ENCODE results near the gene OPRM1. TPM values are rescaled to one million over a fixed set of nuclear protein-coding genes. Genes with fewer than 3 reads are reported as not detected.
A peak's percentile ranks its signal among the peaks of the same experiment; 100 is the strongest.

OPRM1 gene
- not detected in 2 replicates for total RNA-seq (2021)
- long read RNA-seq, result 0 reads

GRCh38 chr6:154039231-154039842 lies at the start of gene OPRM1:
Gene OPRM1 (plus strand): TSS chr6:154039240. CDS start chr6:154039545, 305 bp downstream.
- peak within 1 kb of the TSS in 1 of 3 experiments; percentile 33; a peak in 1 of 7 replicates for H3K27ac Mint-ChIP-seq
- no peak within 1 kb of the TSS for H2AFZ ChIP-seq (ENCODE audit: low read length)

More at GRCh38 chr6:154039231-154039842, at the start of gene OPRM1:
- no peak within 1 kb of the TSS for H2BK20ac ChIP-seq (ENCODE audit: low read depth, low read length, poor library complexity, severe bottlenecking)
- H3K4me2 ChIP-seq (ENCODE audit: insufficient read depth, insufficient read length, low read length), result peak within 1 kb of the TSS; percentile 80
- no peak within 1 kb of the TSS for H4K8ac ChIP-seq (replicated peaks; ENCODE audit: insufficient read length, low read depth, low read length)
- H3K14ac ChIP-seq (ENCODE audit: insufficient read depth, low read length), result no peak within 1 kb of the TSS
- H3K4me1 ChIP-seq (ENCODE audit: insufficient read depth, low read length), result no peaks in the 10 kb centered on the region
- no peak within 1 kb of the TSS for H3K56ac ChIP-seq (ENCODE audit: insufficient read length, low read depth, low read length)
- peak; percentile 92 for DNase-seq
- H2AK5ac ChIP-seq (ENCODE audit: insufficient read length, low read length), result no peak within 1 kb of the TSS
- no CpG with 5 or more reads among the region's 38 CpGs for WGBS (ENCODE audit: extremely low coverage, insufficient read length, low lambda C conversion rate)
- H3K79me2 ChIP-seq (ENCODE audit: insufficient read depth, low read length), result no peaks in the 10 kb centered on the region
- no peak within 1 kb of the TSS for H3K4ac ChIP-seq (ENCODE audit: low read depth, low read length)
- peaks cover 33% of the 10 kb centered on the region for H3K27me3 Mint-ChIP-seq (ENCODE audit: low read depth)
- no peaks in the 10 kb centered on the region for H3K9me3 ChIP-seq (ENCODE audit: control insufficient read depth, low read depth, low read length)
- H3K4me1 Mint-ChIP-seq, result peaks cover 14 to 15% of the 10 kb centered on the region in 2 experiments
- H3K9me3 Mint-ChIP-seq, result no peaks in the 10 kb centered on the region
- no peak within 1 kb of the TSS for H2BK12ac ChIP-seq (ENCODE audit: insufficient read length, low read depth, low read length)
- no peak within 1 kb of the TSS for H2BK5ac ChIP-seq (ENCODE audit: insufficient read length, low read length)
- H3T11ph ChIP-seq (ENCODE audit: low read length), result no peak within 1 kb of the TSS
- no peak within 1 kb of the TSS for H3K27ac ChIP-seq (ENCODE audit: insufficient read length, low read depth, low read length)
- no peaks in the 10 kb centered on the region for H4K20me1 ChIP-seq (ENCODE audit: control insufficient read depth, insufficient read depth, insufficient read length)
- no peaks in the 10 kb centered on the region for H3K27me3 ChIP-seq (ENCODE audit: insufficient read depth, low read length)
- H3K36me3 Mint-ChIP-seq (ENCODE audit: insufficient read depth in 1 of 3, low read depth in 3 of 3), result no peaks in the 10 kb centered on the region
- no peak within 1 kb of the TSS for H3K9ac ChIP-seq (ENCODE audit: extremely low read depth, insufficient read length, low read length)
- H3K23ac ChIP-seq (ENCODE audit: insufficient read length, low read depth, low read length), result no peak within 1 kb of the TSS
- no peak within 1 kb of the TSS for H4K5ac ChIP-seq (ENCODE audit: insufficient read length, low read depth, low read length)
- H2BK15ac ChIP-seq (ENCODE audit: low read depth, low read length), result no peak within 1 kb of the TSS
- H3K4me3 Mint-ChIP-seq, result peak within 1 kb of the TSS; percentile 76 to 90
- H3K18ac ChIP-seq (ENCODE audit: insufficient read length, low read depth, low read length), result no peak within 1 kb of the TSS
- no peak within 1 kb of the TSS for H2BK120ac ChIP-seq (ENCODE audit: low read depth, low read length, poor library complexity, severe bottlenecking)
- H4K91ac ChIP-seq (ENCODE audit: insufficient read length, low read depth, low read length), result no peak within 1 kb of the TSS
- peaks cover 8% of the 10 kb centered on the region for H3K23me2 ChIP-seq (ENCODE audit: insufficient read length, low read depth, low read length, poor library complexity, severe bottlenecking)
- no peaks in the 10 kb centered on the region for H3K79me1 ChIP-seq (ENCODE audit: insufficient read depth, low read depth, low read length, poor library complexity, severe bottlenecking)
- no peak for TF ChIP-seq CTCF (conservative IDR thresholded peaks at IDR 0.05)

All from H9 (cell line).